Measurements from ENCODE around the gene DPYD.

DPYD gene

DNA sequence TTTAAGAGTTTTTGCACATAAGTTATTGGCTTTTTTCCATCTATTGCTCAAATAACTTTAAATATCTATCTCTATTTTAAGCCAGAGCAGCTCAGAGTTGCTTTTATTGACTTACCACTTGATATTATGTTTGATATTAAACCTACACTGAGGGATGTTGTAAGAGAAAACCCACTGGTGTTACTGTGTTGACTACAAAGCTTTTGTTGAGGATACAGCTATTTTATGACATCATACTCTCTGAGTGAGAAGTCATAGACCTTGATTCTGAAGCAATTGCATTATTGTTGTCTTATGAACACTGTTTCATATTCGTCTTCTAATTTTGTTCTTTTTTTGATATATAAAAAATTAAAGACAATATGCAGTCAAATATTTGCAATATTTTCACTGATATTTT is 638.9 kb downstream of the DPYD start:
- no CpG with 5 or more reads among the region's 1 CpG for WGBS, 2 donors (ENCODE audit: extremely low coverage in 2 of 2, insufficient read length in 2 of 2, insufficient replicate concordance in 1 of 2)
- Histone ChIP-seq H3K18ac (ENCODE audit: low read length) (no peak overlapping the region), H3K4me1 (ENCODE audit: control insufficient read depth in 2 of 2, insufficient read depth in 1 of 2, low read depth in 1 of 2, low read length in 2 of 2) (no peaks in the 10 kb centered on the region), H4K91ac (ENCODE audit: low read depth, low read length, poor library complexity) (no peak overlapping the region), H3K4me3 (ENCODE audit: low read length in 2 of 2) (no peak overlapping the region), H2BK12ac (ENCODE audit: low read length) (no peak overlapping the region), H3K27me3 (ENCODE audit: control insufficient read depth in 3 of 3, insufficient read depth in 3 of 3, low read depth in 1 of 3, low read length in 3 of 3) (no peaks in the 10 kb centered on the region), H2BK5ac (ENCODE audit: low read length) (no peak overlapping the region), H3K79me1 (ENCODE audit: low read depth, low read length) (no peaks in the 10 kb centered on the region), H3K14ac (ENCODE audit: low read length) (no peak overlapping the region), H2AFZ (ENCODE audit: low read length) (no peak overlapping the region), H3K27ac (replicated peaks; ENCODE audit: low read length) (no peak overlapping the region), H3K23ac (ENCODE audit: low read depth, low read length, poor library complexity) (no peak overlapping the region), H3K9me3 (replicated peaks in 1 of 2; ENCODE audit: control insufficient read depth in 2 of 2, insufficient read depth in 1 of 2, low read depth in 1 of 2, low read length in 2 of 2) (peaks cover 0 to 3% of the 10 kb centered on the region in 2 donors), H3K4ac (ENCODE audit: low read length) (no peak overlapping the region), H3K9ac (ENCODE audit: low read depth, low read length, poor library complexity) (no peak overlapping the region), H2AK5ac (ENCODE audit: low read depth, low read length) (no peak overlapping the region), H2BK120ac (ENCODE audit: low read depth, low read length) (no peak overlapping the region), H3K36me3 (replicated peaks in 1 of 2; ENCODE audit: control insufficient read depth in 2 of 2, insufficient read depth in 2 of 2, low read length in 2 of 2) (no peaks in the 10 kb centered on the region), H2BK15ac (ENCODE audit: low read length) (no peak overlapping the region), H4K8ac (ENCODE audit: low read depth, low read length) (no peak overlapping the region), H3K4me2 (ENCODE audit: insufficient read depth, low read length, poor library complexity, severe bottlenecking) (no peak overlapping the region)
- no peak for DNase-seq (ENCODE audit: low spot score)

GRCh38 chr1:97277891-97278654 is 642.8 kb downstream of the DPYD start:
- Histone ChIP-seq H2AK5ac (ENCODE audit: low read depth, low read length) (no peak overlapping the region), H4K8ac (ENCODE audit: low read depth, low read length) (no peak overlapping the region), H3K9ac (ENCODE audit: low read depth, low read length, poor library complexity) (no peak overlapping the region), H3K18ac (ENCODE audit: low read length) (no peak overlapping the region), H2AFZ (ENCODE audit: low read length) (no peak overlapping the region), H3K27me3 (ENCODE audit: control insufficient read depth in 3 of 3, insufficient read depth in 3 of 3, low read depth in 1 of 3, low read length in 3 of 3) (no peaks in the 10 kb centered on the region), H2BK120ac (ENCODE audit: low read depth, low read length) (no peak overlapping the region), H4K91ac (ENCODE audit: low read depth, low read length, poor library complexity) (no peak overlapping the region), H3K4me3 (ENCODE audit: low read length in 2 of 2) (no peak overlapping the region), H2BK12ac (ENCODE audit: low read length) (no peak overlapping the region), H3K27ac (replicated peaks; ENCODE audit: low read length) (no peak overlapping the region), H3K36me3 (replicated peaks in 1 of 2; ENCODE audit: control insufficient read depth in 2 of 2, insufficient read depth in 2 of 2, low read length in 2 of 2) (no peaks in the 10 kb centered on the region), H3K9me3 (replicated peaks in 1 of 2; ENCODE audit: control insufficient read depth in 2 of 2, insufficient read depth in 1 of 2, low read depth in 1 of 2, low read length in 2 of 2) (no peaks in the 10 kb centered on the region), H3K4ac (ENCODE audit: low read length) (no peak overlapping the region), H2BK15ac (ENCODE audit: low read length) (no peak overlapping the region), H2BK5ac (ENCODE audit: low read length) (no peak overlapping the region), H3K79me1 (ENCODE audit: low read depth, low read length) (no peaks in the 10 kb centered on the region), H3K14ac (ENCODE audit: low read length) (no peak overlapping the region), H3K23ac (ENCODE audit: low read depth, low read length, poor library complexity) (no peak overlapping the region), H3K4me2 (ENCODE audit: insufficient read depth, low read length, poor library complexity, severe bottlenecking) (no peak overlapping the region), H3K4me1 (ENCODE audit: control insufficient read depth in 2 of 2, insufficient read depth in 1 of 2, low read depth in 1 of 2, low read length in 2 of 2) (no peaks in the 10 kb centered on the region)
- no peak for DNase-seq (ENCODE audit: low spot score)
- WGBS, 2 donors (ENCODE audit: extremely low coverage in 2 of 2, insufficient read length in 2 of 2, insufficient replicate concordance in 1 of 2) = no CpG with 5 or more reads among the region's 2 CpGs

DNA sequence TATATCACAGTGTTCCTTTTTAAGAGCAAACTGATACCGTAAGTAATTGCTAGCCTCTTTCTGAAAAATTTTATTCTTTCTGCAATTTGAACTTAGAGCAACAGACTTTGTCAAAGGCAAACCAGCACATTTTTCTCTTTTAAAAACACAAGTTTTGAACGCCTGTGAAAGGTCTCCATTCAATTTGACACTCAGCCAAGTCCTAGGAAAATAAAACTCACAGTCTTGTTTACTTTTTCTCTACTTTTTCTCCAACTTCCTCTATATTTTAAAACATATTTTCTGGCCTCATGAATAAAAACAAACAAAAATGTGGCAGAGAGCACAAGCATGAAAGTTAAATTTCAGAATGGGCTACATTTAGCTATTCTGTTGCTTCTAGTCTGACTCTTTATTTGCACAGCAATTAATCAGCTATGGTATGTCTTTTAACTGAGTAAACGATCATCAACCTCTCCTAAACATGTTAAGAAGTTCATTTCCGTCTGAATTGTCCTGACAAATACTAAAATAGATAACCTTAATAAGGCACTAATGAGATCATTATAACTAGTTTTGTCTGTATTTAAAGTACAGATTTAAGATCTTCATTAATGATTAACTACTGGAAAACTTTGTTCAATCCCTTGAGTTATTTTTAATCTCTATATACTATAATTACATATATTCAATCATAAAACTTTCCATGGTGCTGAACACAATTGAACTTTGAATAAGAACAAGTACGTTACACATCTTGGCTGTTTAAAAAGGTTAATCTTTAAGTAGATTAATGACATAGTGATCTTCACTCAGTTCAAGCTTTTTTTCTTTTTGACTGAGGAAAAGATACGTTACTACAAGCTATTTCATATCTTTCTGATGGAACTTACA is 648.7 kb downstream of the DPYD start:
- WGBS, 2 donors (ENCODE audit: extremely low coverage in 2 of 2, insufficient read length in 2 of 2, insufficient replicate concordance in 1 of 2) = no CpG with 5 or more reads among the region's 6 CpGs
- no peak overlapping the region for H2BK15ac ChIP-seq (ENCODE audit: low read length)
- no peak overlapping the region for H3K23ac ChIP-seq (ENCODE audit: low read depth, low read length, poor library complexity)
- H4K91ac ChIP-seq (ENCODE audit: low read depth, low read length, poor library complexity) = no peak overlapping the region
- H4K8ac ChIP-seq (ENCODE audit: low read depth, low read length) = no peak overlapping the region
- no peak overlapping the region for H3K27ac ChIP-seq (replicated peaks; ENCODE audit: low read length)
- no peak overlapping the region for H3K4me2 ChIP-seq (ENCODE audit: insufficient read depth, low read length, poor library complexity, severe bottlenecking)
- H3K79me1 ChIP-seq (ENCODE audit: low read depth, low read length) = no peaks in the 10 kb centered on the region
- H3K4me1 ChIP-seq (ENCODE audit: control insufficient read depth in 2 of 2, insufficient read depth in 1 of 2, low read depth in 1 of 2, low read length in 2 of 2) = no peaks in the 10 kb centered on the region
- H2BK12ac ChIP-seq (ENCODE audit: low read length) = no peak overlapping the region
- H2BK5ac ChIP-seq (ENCODE audit: low read length) = no peak overlapping the region
- DNase-seq (ENCODE audit: low spot score) = no peak
- H3K14ac ChIP-seq (ENCODE audit: low read length) = no peak overlapping the region
- no peak overlapping the region for H3K9ac ChIP-seq (ENCODE audit: low read depth, low read length, poor library complexity)
- H2AFZ ChIP-seq (ENCODE audit: low read length) = no peak overlapping the region
- H3K4ac ChIP-seq (ENCODE audit: low read length) = no peak overlapping the region
- no peaks in the 10 kb centered on the region for H3K27me3 ChIP-seq (ENCODE audit: control insufficient read depth in 3 of 3, insufficient read depth in 3 of 3, low read depth in 1 of 3, low read length in 3 of 3)
- H3K4me3 ChIP-seq (ENCODE audit: low read length in 2 of 2) = no peak overlapping the region
- H3K18ac ChIP-seq (ENCODE audit: low read length) = no peak overlapping the region
- no peaks in the 10 kb centered on the region for H3K36me3 ChIP-seq (replicated peaks in 1 of 2; ENCODE audit: control insufficient read depth in 2 of 2, insufficient read depth in 2 of 2, low read length in 2 of 2)
- no peak overlapping the region for H2AK5ac ChIP-seq (ENCODE audit: low read depth, low read length)
- H2BK120ac ChIP-seq (ENCODE audit: low read depth, low read length) = no peak overlapping the region
- no peaks in the 10 kb centered on the region for H3K9me3 ChIP-seq (replicated peaks in 1 of 2; ENCODE audit: control insufficient read depth in 2 of 2, insufficient read depth in 1 of 2, low read depth in 1 of 2, low read length in 2 of 2)

All from neuronal stem cell (in vitro differentiated cells).